Effector memory CD8-positive, alpha-beta T cell (primary cell): ENCODE data around the gene ARL14.

Experiments used
- ATAC-seq: fragments of 150-1000 bp; cut with Tn5 transposase; replicated peaks from 2 replicates; pipeline ENCODE4 v1.10.0; 2021; ENCODE audit warnings: mild to moderate bottlenecking, moderate library complexity
- DNase-seq, 3 experiments: peaks; one replicate each; pipeline ENCODE4 v3.0.0; 2021
- H3K27ac Mint-ChIP-seq, 2 donors: one replicate each; pipeline ENCODE4 v1.8.0; 2022; ENCODE audit warnings: mild to moderate bottlenecking in 2 of 2, mixed read lengths in 2 of 2, moderate library complexity in 2 of 2
- H3K27me3 Mint-ChIP-seq, 2 donors: one replicate each; pipeline ENCODE4 v1.8.0; 2022; ENCODE audit warnings: mixed read lengths in 2 of 2
- H3K36me3 Mint-ChIP-seq: one replicate; pipeline ENCODE4 v1.8.0; 2022; ENCODE audit warnings: mild to moderate bottlenecking, moderate library complexity, mixed read lengths; ENCODE audit not compliant: insufficient read depth
- H3K4me1 Mint-ChIP-seq, 2 donors: one replicate each; pipeline ENCODE4 v1.8.0; 2022; ENCODE audit warnings: low read depth in 2 of 2, mixed read lengths in 2 of 2
- H3K4me3 Mint-ChIP-seq, 2 donors: one replicate each; pipeline ENCODE4 v1.8.0; 2022; ENCODE audit warnings: mild to moderate bottlenecking in 2 of 2, mixed read lengths in 2 of 2, moderate library complexity in 2 of 2
- H3K9me3 Mint-ChIP-seq, 2 donors: one replicate each; pipeline ENCODE4 v1.8.0; 2022; ENCODE audit warnings: mixed read lengths in 2 of 2
- total RNA-seq, 9 experiments: gene quantifications; one replicate each; lab custom pipeline; 2026; lab: John Stamatoyannopoulos, UW

ARL14 gene
- total RNA-seq: 0 to 0.18 (median 0) reads per million in 9 experiments

GRCh38 chr3:160676547-160677303 lies at the start of gene ARL14:
Gene ARL14, plus strand, starts transcription at chr3:160677160. Its CDS starts 187 bp downstream, at chr3:160677347.
- Mint-ChIP-seq H3K27ac (no peak within 1 kb of the TSS), H3K4me3 (no peak within 1 kb of the TSS), H3K27me3 (peaks cover 21 to 25% of the 10 kb centered on the region in 2 donors), H3K36me3 (no peaks in the 10 kb centered on the region), H3K9me3 (no peaks in the 10 kb centered on the region), H3K4me1 (no peaks in the 10 kb centered on the region)
- ATAC-seq: no peak
- DNase-seq: no peak

DNA sequence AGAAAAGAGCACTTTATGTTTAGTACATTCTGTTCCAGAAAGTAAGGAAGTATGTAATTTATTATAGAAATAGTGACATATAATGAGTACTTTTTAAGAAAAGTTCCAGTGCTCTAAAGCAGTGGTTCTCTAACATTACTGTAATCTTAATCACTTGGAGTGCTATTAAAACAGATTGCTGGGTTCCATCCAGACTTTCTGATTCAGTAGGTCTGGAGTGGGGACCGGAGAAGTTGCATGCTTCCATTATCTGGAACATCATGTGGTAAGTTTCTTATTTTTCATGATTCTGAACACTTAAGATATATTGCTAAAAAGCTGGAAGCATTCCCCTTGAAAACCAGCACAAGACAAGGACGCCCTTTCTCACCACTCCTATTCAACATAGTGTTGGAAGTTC lies 47.5 kb upstream of the ARL14 start:
- Mint-ChIP-seq H3K9me3 (no peaks in the 10 kb centered on the region), H3K4me3 (no peak overlapping the region), H3K4me1 (no peaks in the 10 kb centered on the region), H3K36me3 (no peaks in the 10 kb centered on the region), H3K27ac (no peak overlapping the region), H3K27me3 (peaks cover 32 to 51% of the 10 kb centered on the region in 2 donors)
- DNase-seq (no peak), ATAC-seq (no peak)

- Mint-ChIP-seq H3K27ac (no peak overlapping the region), H3K27me3 (peaks cover 22 to 44% of the 10 kb centered on the region in 2 donors), H3K9me3 (no peaks in the 10 kb centered on the region), H3K4me1 (no peaks in the 10 kb centered on the region), H3K36me3 (no peaks in the 10 kb centered on the region), H3K4me3 (no peak overlapping the region)
- ATAC-seq: no peak
- no peak for DNase-seq
Observed at GRCh38 chr3:160633361-160634083, 43.4 kb upstream of the ARL14 start.

DNA sequence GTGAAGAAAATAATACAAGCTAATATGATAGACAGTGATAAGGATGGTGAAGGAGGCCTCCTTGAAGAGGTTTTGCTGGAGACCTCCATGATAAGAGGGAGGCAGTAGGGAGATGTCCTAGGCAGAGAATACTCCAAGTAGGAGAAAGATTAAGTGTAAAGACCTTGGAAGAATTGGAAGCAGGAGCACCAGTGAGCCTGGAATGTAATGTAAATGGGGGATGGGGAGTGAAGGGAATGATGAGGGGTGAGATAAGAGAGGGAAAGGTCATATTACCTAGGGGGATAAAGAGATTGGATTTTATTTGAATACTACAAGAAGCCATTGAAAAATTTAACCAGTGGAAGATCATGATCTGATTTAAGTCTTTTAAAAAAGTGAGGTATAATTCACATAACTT lies 41.7 kb upstream of the ARL14 start:
- no peaks in the 10 kb centered on the region for H3K36me3 Mint-ChIP-seq
- H3K27ac Mint-ChIP-seq: no peak overlapping the region
- H3K4me1 Mint-ChIP-seq: no peaks in the 10 kb centered on the region
- ATAC-seq: no peak
- no peak overlapping the region for H3K4me3 Mint-ChIP-seq
- peaks cover 7 to 27% of the 10 kb centered on the region in 2 donors for H3K27me3 Mint-ChIP-seq
- H3K9me3 Mint-ChIP-seq: no peaks in the 10 kb centered on the region
- DNase-seq: no peak

GRCh38 chr3:160637086-160637485 lies 39.9 kb upstream of the ARL14 start:
- Mint-ChIP-seq H3K4me1 (no peaks in the 10 kb centered on the region), H3K27me3 (peaks cover 0 to 19% of the 10 kb centered on the region in 2 donors), H3K9me3 (no peaks in the 10 kb centered on the region), H3K4me3 (no peak overlapping the region), H3K36me3 (no peaks in the 10 kb centered on the region), H3K27ac (no peak overlapping the region)
- DNase-seq (no peak), ATAC-seq (no peak)

DNA sequence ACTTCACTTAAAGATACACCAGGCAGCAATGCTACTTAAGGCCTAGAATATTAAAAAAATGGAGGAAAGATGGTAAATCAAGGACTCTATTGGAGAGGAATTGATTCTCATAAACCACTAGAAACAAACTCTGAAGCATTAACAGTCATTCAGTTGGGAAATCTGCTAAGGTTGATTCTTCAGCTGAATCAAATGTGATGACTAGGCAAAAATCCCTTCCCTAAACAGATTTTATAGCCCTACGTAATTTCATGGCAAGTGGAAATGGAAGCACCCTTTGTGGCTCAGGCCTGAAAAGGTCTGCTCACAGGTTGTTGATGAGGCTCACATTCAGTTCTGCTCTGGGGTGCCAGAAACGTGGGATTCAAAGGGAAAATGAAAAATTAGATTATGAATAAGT lies 38.8 kb upstream of the ARL14 start:
- H3K27ac Mint-ChIP-seq: no peak overlapping the region
- ATAC-seq: no peak
- H3K36me3 Mint-ChIP-seq: no peaks in the 10 kb centered on the region
- H3K9me3 Mint-ChIP-seq: no peaks in the 10 kb centered on the region
- peaks cover 3 to 4% of the 10 kb centered on the region in 2 donors for H3K4me1 Mint-ChIP-seq
- peaks cover 0 to 19% of the 10 kb centered on the region in 2 donors for H3K27me3 Mint-ChIP-seq
- no peak for DNase-seq
- no peak overlapping the region for H3K4me3 Mint-ChIP-seq

GRCh38 chr3:160641665-160642309 lies 35.2 kb upstream of the ARL14 start:
- no peaks in the 10 kb centered on the region for H3K27me3 Mint-ChIP-seq
- ATAC-seq (no peak), DNase-seq (no peak)
- peaks cover 3 to 4% of the 10 kb centered on the region in 2 donors for H3K4me1 Mint-ChIP-seq
- no peaks in the 10 kb centered on the region for H3K36me3 Mint-ChIP-seq
- no peaks in the 10 kb centered on the region for H3K9me3 Mint-ChIP-seq
- H3K4me3 Mint-ChIP-seq: no peak overlapping the region
- no peak overlapping the region for H3K27ac Mint-ChIP-seq

GRCh38 chr3:160643994-160644393 lies 33.0 kb upstream of the ARL14 start:
- no peak overlapping the region for H3K27ac Mint-ChIP-seq
- peaks cover 3 to 4% of the 10 kb centered on the region in 2 donors for H3K4me1 Mint-ChIP-seq
- no peaks in the 10 kb centered on the region for H3K9me3 Mint-ChIP-seq
- H3K27me3 Mint-ChIP-seq: no peaks in the 10 kb centered on the region
- no peaks in the 10 kb centered on the region for H3K36me3 Mint-ChIP-seq
- no peak for DNase-seq
- H3K4me3 Mint-ChIP-seq: no peak overlapping the region
- no peak for ATAC-seq

DNA sequence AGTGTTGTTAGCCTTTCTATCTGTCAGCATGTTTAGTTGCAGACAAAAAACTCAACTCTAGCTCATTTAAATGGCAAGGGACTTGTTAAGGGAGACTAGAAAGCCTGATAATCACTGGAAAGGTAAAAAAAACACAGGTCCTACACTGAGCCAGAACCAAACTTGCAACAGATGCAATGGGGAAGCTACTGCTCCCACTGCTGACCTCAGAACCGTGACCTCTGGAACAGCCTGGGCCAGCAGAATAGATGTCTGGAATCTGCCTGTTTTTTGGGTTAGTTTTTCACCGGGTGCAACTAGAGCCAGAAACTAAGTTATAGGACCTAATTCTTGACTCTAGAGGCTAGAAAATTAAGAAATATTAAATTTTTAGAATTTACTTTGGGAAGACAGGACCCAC lies 32.5 kb upstream of the ARL14 start:
- Mint-ChIP-seq H3K27me3 (no peaks in the 10 kb centered on the region), H3K27ac (no peak overlapping the region), H3K36me3 (no peaks in the 10 kb centered on the region), H3K4me1 (peaks cover 3 to 4% of the 10 kb centered on the region in 2 donors), H3K4me3 (no peak overlapping the region), H3K9me3 (no peaks in the 10 kb centered on the region)
- ATAC-seq: no peak
- no peak for DNase-seq

- Mint-ChIP-seq H3K9me3 (no peaks in the 10 kb centered on the region), H3K4me1 (no peaks in the 10 kb centered on the region), H3K27ac (no peak overlapping the region), H3K36me3 (no peaks in the 10 kb centered on the region), H3K27me3 (peaks cover 14 to 25% of the 10 kb centered on the region in 2 donors), H3K4me3 (no peak overlapping the region)
- no peak for ATAC-seq
- no peak for DNase-seq
Observed at GRCh38 chr3:160648701-160649100, 28.3 kb upstream of the ARL14 start.

- no peak for DNase-seq
- Mint-ChIP-seq H3K27me3 (peaks cover 14 to 34% of the 10 kb centered on the region in 2 donors), H3K27ac (no peak overlapping the region), H3K9me3 (no peaks in the 10 kb centered on the region), H3K4me3 (no peak overlapping the region), H3K4me1 (no peaks in the 10 kb centered on the region), H3K36me3 (no peaks in the 10 kb centered on the region)
- ATAC-seq: no peak
Observed at GRCh38 chr3:160649596-160649995, 27.4 kb upstream of the ARL14 start.

DNA sequence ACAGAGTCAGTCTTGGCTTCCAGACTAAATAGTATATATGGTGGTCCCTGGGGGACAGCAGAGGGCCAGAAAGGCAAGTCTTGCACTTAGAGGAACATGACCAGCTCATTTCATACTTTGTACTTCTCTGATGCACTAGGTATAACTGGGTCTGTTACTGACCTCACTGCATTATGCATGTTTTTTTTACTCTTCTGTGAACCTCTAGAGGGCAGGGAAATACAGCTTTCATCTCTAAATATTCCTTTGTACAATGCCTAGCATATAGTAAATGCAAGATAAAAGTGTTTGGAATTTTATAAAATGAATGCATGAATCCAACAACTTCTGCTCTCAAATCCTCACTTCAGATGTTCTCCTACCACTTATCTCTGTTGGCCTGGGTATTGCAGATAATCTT lies 23.4 kb upstream of the ARL14 start:
- no peak overlapping the region for H3K27ac Mint-ChIP-seq
- H3K4me3 Mint-ChIP-seq: no peak overlapping the region
- ATAC-seq (no peak), DNase-seq (no peak)
- no peaks in the 10 kb centered on the region for H3K9me3 Mint-ChIP-seq
- H3K36me3 Mint-ChIP-seq: no peaks in the 10 kb centered on the region
- no peaks in the 10 kb centered on the region for H3K4me1 Mint-ChIP-seq
- peaks cover 43 to 53% of the 10 kb centered on the region in 2 donors for H3K27me3 Mint-ChIP-seq

DNA sequence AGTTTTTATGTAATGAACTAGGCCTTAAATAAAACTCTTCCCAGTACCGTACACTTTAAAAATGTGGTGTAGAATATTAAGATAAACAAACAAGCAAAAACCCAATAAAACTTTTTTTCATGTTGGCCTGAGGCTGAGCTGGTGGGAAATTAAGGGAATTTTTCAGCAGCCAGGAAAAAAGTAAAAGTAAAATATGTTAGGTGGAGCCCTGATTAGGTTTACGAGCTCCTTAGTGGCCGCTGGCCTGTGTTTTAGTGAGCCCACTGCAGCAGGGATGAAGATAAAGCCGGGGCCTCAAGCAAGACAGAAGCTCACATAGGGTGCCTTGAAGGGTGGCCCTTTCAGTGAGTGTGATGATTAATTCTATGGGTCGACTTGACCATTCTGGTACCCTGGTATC lies 16.1 kb upstream of the ARL14 start:
- Mint-ChIP-seq H3K27me3 (peaks cover 24 to 31% of the 10 kb centered on the region in 2 donors), H3K27ac (no peak overlapping the region), H3K4me1 (peaks cover 0 to 2% of the 10 kb centered on the region in 2 donors), H3K4me3 (no peak overlapping the region), H3K9me3 (no peaks in the 10 kb centered on the region), H3K36me3 (no peaks in the 10 kb centered on the region)
- DNase-seq: no peak
- no peak for ATAC-seq
